Kidney epithelial cell (primary cell): ENCODE data around the gene MARS1. TPM values are rescaled to one million over a fixed set of nuclear protein-coding genes. Genes with fewer than 3 reads are reported as not detected.

Experiments
- DNase-seq: peaks from one replicate; pipeline ENCODE4 v3.0.0-alpha.2; 2010; ENCODE audit warnings: low read depth
- H3K27me3 ChIP-seq: 2 replicates; pipeline ENCODE4 v1.6.0; 2011; ENCODE audit warnings: low read length; ENCODE audit not compliant: control insufficient read depth, insufficient read depth
- H3K36me3 ChIP-seq: 2 replicates; pipeline ENCODE4 v1.5.1; 2011; ENCODE audit warnings: low read length; ENCODE audit not compliant: control insufficient read depth, insufficient read depth
- H3K4me3 ChIP-seq: 2 replicates; pipeline ENCODE4 v1.5.1; 2011; ENCODE audit warnings: low read depth, mild to moderate bottlenecking, control low read depth, low read length
- total RNA-seq: library from RNA; depleted of rRNA; stranded (reverse); fragments of >200 nt; gene quantifications from 2 replicates; pipeline ENCODE4 v1.2.3, GENCODE V29; 2015
- TF ChIP-seq, protein P1 (sequence below): IDR thresholded peaks from 2 replicates; pipeline ENCODE4 v1.5.1; 2011; ENCODE audit warnings: mild to moderate bottlenecking, moderate library complexity, low read length, control low read depth, inconsistent platforms; ENCODE audit not compliant: insufficient read depth, poor library complexity, severe bottlenecking

Gene MARS1
- total RNA-seq, 1 donor from 2014 or later: 268 TPM

DNA sequence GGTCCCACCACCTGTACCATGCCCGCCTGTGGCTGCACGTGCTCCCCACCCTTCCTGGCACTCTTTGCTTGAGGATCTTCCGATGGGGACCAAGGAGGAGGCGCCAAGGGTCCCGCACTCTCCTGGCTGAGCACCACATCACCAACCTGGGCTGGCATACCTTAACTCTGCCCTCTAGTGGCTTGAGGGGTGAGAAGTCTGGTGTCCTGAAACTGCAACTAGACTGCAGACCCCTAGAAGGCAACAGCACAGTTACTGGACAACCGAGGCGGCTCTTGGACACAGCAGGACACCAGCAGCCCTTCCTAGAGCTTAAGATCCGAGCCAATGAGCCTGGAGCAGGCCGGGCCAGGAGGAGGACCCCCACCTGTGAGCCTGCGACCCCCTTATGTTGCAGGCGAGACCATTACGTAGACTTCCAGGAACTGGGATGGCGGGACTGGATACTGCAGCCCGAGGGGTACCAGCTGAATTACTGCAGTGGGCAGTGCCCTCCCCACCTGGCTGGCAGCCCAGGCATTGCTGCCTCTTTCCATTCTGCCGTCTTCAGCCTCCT lies 31.6 kb upstream of the MARS1 start:
- TF ChIP-seq, protein P1, sequence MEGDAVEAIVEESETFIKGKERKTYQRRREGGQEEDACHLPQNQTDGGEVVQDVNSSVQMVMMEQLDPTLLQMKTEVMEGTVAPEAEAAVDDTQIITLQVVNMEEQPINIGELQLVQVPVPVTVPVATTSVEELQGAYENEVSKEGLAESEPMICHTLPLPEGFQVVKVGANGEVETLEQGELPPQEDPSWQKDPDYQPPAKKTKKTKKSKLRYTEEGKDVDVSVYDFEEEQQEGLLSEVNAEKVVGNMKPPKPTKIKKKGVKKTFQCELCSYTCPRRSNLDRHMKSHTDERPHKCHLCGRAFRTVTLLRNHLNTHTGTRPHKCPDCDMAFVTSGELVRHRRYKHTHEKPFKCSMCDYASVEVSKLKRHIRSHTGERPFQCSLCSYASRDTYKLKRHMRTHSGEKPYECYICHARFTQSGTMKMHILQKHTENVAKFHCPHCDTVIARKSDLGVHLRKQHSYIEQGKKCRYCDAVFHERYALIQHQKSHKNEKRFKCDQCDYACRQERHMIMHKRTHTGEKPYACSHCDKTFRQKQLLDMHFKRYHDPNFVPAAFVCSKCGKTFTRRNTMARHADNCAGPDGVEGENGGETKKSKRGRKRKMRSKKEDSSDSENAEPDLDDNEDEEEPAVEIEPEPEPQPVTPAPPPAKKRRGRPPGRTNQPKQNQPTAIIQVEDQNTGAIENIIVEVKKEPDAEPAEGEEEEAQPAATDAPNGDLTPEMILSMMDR: peak; percentile 84
- no peak overlapping the region for H3K4me3 ChIP-seq
- DNase-seq: no peak
- no peaks in the 10 kb centered on the region for H3K36me3 ChIP-seq
- H3K27me3 ChIP-seq: peaks cover 2% of the 10 kb centered on the region

DNA sequence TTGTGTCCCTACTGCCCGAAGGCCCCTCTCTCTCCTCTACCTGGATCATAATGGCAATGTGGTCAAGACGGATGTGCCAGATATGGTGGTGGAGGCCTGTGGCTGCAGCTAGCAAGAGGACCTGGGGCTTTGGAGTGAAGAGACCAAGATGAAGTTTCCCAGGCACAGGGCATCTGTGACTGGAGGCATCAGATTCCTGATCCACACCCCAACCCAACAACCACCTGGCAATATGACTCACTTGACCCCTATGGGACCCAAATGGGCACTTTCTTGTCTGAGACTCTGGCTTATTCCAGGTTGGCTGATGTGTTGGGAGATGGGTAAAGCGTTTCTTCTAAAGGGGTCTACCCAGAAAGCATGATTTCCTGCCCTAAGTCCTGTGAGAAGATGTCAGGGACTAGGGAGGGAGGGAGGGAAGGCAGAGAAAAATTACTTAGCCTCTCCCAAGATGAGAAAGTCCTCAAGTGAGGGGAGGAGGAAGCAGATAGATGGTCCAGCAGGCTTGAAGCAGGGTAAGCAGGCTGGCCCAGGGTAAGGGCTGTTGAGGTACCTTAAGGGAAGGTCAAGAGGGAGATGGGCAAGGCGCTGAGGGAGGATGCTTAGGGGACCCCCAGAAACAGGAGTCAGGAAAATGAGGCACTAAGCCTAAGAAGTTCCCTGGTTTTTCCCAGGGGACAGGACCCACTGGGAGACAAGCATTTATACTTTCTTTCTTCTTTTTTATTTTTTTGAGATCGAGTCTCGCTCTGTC lies 31.0 kb upstream of the MARS1 start:
- H3K36me3 ChIP-seq: no peaks in the 10 kb centered on the region
- TF ChIP-seq, protein P1: no peak

DNA sequence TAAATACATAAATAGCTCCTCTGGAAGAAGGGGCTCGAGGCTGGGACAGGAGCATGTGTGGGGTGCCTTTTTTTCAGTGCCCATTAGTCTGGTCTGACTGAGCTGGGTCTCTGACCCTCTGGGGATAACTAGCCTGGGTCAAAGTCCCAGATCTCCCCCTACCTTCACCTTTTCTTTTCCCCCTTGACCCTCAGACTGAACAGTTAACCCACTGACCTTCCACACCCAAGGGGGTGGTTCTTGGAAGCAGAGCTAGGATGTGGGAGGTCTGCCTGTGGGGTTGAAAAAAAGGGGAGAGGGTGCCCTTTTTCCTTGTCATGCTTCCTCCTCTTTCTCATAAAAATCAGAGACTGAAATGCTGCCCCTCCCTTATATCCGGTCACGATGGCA lies 29.2 kb upstream of the MARS1 start:
- TF ChIP-seq, protein P1: no peak
- DNase-seq: no peak
- no peaks in the 10 kb centered on the region for H3K27me3 ChIP-seq
- H3K4me3 ChIP-seq: peak overlapping the region; percentile 16
- H3K36me3 ChIP-seq: no peaks in the 10 kb centered on the region

More for the DNA sequence above, 31.0 kb upstream of the MARS1 start:
- Histone ChIP-seq H3K4me3 (no peak overlapping the region), H3K27me3 (peaks cover 2% of the 10 kb centered on the region)
- no peak for DNase-seq

DNA sequence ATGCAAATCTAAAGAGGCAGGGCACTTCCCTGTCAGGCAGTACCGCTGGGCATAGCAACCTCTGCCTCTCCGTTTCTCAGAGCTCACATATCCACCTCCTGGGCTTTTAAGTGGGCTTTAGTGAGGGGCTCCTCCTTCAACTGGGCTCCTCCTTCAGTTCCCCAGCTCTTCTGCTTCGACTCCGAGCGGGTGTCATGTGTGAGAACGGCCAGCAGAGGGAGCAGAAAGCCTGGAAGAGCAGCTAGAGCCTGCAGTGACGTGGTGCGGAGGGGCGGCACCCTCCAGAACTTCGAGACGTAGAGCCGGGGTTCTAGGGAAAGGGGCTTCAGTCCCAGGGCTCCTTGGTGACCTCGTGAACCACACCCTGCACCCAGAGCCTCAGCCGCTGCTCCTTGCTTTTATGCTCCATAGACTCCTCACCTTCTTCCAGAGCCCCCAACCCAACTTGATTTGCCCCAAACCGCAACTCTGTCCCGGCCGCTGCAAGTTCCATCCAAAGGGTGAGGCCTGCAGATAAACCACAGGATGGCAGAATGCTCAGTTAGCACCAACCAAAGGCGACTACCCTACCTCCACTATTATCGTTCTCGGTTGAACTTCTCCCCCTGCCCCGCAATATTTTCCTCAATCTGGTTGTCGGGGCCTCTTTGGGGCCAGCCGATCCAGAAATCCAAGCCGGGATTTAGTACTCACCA lies 28.7 kb upstream of the MARS1 start:
- no peaks in the 10 kb centered on the region for H3K36me3 ChIP-seq
- no peaks in the 10 kb centered on the region for H3K27me3 ChIP-seq
- H3K4me3 ChIP-seq: peak overlapping the region; percentile 61
- TF ChIP-seq, protein P1: peak; percentile 96
- peak; percentile 79 for DNase-seq

DNA sequence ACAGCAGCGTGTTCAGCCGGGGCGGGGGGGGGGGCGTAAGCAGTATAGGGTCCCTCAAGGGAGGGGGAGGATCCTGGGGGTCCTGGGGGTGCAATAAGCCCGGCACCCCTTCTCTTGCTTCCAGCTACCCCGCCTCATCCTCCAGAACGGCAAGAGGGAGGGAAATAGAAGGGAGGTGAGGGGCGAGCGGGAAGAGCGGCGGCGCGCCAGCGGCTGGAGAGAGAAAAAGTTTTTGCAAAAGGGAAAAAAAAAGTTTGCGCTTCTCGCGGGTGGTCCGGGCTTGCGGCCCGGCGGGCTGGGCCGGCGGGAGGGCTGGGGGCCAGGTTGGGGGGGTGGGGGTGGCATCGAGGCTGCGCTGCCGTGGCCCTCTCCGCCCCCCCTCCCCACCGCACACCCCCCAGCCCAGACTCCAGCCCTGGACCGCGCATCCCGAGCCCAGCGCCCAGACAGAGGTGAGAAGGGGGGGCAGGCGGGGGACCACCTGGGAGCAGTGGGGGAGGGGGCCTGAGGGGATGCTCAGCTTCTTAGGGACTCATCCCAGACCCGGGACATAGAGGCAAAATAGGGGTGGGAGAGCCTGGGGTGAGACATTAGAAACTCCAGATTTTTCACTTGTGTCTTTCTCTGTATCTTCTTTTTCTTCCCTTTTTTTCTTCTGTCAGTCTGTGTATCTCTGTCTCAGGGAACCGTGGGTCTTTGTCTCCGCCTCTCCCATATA lies 28.0 kb upstream of the MARS1 start, which contains the start of gene GLI1:
GLI1 (plus strand) TSS at position 36 of the 718 bp plus-strand sequence. CDS start 3,907 bp downstream, outside the sequence.
- TF ChIP-seq, protein P1: no peak
- DNase-seq: no peak
- H3K36me3 ChIP-seq: no peaks in the 10 kb centered on the region
- peaks cover 3% of the 10 kb centered on the region for H3K27me3 ChIP-seq
- peak within 1 kb of the TSS; percentile 61 for H3K4me3 ChIP-seq
